CD4-positive, alpha-beta T cell treated with Interferon alpha-2 for 1 hour (primary cell): Measurements from ENCODE around the gene EIF4A2.
"Not testable (repeated sequence)": the region's sequence is repeated elsewhere in the genome, so short reads cannot be mapped to it uniquely, and the experiment has no call there.

ENCODE experiments used
- DNase-seq, 2 donors: peaks; one replicate each; pipeline ENCODE4 v3.0.0-alpha.2; 2020 to 2022

Gene EIF4A2

DNA sequence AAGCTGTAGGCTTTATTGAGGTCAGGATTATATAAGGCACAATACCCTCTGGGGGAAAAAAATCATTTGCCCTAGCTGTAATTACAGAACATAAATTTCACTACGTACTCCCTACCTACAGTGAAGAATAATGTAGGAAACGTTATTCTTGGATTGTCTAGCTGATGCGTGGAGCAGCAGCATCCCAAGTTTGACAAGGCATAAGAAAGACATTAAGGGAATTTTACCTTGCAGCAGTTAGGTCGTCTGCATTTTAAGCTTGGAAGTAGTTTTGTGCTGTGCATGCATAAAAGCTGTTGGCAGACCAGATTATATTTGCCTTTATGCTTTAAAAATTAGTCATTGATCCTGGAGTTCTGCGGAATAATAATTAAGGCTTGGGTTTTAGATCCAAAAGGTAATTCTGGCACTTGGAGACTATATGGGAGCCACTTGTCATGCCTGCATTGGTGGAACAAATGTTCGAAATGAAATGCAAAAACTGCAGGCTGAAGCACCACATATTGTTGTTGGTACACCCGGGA, 2.2 kb downstream of the EIF4A2 start:
- no peak for DNase-seq

DNA sequence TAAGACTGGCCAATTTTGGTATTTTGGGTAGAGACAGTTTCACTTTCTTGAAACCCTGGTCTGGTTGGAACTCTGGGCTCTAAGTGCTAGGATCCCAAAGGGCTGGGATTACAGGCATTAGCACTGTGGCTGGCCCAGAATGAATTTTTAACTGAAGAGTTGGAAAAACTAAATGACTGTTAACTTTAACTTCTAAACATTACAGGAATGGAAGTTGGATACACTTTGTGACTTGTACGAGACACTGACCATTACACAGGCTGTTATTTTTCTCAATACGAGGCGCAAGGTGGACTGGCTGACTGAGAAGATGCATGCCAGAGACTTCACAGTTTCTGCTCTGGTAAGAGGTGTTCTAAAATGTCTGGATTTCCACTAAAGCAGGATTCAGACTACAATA, 3.5 kb downstream of the EIF4A2 start:
- DNase-seq = no peak

DNA sequence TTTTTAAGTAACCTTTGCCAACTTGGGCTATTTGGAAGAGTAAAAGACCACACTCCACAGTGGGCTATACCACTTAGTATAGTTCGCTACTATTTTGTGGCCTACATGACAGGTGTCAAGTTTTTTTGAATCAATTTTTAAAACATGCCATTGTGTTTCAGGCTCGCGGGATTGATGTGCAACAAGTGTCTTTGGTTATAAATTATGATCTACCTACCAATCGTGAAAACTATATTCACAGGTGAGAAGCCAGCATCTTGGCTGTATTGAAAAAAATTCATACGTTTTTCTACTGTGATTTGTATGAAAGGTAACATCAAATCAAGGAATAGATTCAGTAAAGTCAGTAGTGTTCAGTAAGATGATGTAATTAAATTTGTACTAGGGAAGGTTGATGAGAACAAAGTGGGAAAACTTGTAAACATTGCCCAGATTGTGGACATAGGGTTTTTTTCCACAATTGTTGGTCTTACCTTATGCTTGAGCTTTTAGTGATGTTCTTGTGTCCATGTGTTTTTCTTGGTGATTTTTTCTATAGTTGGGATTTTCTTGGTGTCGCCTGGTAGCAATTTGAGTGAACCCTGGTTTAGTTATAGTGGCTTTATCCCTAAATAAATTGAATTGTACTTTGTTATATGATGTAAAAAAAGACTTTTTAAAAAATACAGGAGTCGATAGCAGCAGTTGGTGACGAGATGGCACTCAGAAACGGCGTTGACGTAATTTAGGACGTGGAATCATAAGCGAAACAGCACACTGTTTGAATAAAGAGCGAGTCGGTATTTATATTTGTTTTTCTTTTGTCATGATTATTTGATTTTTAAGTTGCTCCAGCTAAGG, 4.5 kb downstream of the EIF4A2 start:
- peak in 1 of 2 donors; percentile 28 for DNase-seq

DNA sequence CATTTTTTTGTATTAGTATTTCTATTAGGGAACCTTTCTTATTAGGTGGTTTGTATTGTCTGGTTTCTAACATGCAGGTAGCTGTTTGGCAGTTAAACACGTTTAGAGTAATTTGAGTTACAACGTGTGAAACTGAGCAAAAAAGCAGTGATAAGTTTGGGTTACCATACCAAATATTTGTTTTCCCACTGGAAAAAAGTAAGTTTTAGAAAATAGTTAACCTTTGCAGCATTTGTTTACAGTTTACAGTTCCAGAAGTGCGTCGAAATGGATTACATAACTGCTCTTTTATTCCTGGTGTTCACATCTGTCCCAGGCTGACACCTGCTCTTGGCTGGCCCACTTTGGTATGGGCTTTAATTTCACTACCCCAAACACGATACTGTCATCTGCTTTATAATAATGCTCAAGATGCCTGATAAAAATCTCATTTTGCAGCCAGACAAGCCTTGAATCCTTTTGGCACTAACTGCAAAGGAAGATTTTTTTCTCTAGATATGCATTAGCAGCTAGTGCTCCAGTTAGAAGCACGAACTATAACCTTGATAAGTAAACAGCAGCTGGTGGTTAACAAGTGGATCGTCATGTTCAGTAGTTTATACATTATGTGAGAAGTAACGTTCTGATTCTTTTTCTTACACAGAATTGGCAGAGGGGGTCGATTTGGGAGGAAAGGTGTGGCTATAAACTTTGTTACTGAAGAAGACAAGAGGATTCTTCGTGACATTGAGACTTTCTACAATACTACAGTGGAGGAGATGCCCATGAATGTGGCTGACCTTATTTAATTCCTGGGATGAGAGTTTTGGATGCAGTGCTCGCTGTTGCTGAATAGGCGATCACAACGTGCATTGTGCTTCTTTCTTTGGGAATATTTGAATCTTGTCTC, 5.3 kb downstream of the EIF4A2 start:
- peak in 1 of 2 donors; percentile 28 for DNase-seq

DNA sequence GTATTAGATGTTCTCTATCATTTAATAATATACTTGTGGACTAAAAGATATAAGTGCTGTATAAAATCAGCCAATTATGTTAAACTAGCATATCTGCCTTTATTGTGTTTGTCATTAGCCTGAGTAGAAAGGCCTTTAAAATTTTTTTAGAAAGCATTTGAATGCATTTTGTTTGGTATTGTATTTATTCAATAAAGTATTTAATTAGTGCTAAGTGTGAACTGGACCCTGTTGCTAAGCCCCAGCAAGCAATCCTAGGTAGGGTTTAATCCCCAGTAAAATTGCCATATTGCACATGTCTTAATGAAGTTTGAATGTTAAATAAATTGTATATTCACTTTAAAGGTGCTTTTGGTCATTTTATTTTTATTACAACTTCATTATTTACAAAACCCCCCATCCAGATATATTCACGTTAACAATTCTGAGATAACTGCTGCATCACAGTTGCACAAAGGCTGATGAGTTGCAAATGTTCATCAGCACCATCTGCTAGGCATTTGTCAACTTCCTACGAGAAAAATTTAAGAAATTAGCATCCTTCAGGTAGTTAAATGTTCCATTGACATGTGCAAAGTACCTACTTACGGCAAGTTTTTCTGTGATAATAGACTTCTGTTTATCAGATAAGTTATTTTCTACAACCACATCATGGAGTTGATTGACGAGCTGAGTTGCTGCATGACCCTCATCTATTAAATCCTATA, 6.3 kb downstream of the EIF4A2 start:
- DNase-seq = no peak

DNA sequence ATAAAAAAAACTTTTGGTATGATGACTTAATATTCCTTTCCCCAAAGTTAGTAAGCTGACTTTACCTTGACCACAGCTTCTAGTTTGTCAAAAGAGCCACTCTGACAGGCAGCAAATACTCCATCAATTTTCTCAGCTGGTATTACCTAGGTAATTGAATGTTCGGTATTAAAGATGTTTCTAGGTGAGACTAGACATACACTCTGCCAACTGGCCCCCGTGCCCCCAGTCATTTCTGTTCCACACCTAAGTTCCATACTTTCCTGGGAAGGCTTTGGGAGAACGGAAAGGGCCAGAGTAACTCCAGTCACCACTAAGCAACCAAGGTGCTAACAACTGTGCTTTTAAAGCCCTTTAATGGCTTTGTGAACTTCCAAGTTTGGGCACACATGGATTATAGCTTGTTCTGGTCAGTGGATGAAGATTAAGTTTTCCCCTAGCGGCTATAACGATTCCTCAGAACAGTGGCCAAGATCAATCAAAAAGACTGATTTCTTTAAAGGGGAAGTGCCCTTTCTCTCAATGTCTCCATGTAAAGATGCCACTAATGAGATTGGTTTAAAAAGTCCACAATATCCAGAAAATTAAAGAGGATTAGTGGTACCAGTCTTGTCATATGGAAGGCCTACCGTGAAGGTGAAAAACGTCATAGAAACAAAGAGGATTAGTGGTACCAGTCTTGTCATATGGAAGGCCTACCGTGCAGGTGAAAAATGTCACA, 7.0 kb downstream of the EIF4A2 start:
- peak in 1 of 2 donors; percentile 31 for DNase-seq

DNA sequence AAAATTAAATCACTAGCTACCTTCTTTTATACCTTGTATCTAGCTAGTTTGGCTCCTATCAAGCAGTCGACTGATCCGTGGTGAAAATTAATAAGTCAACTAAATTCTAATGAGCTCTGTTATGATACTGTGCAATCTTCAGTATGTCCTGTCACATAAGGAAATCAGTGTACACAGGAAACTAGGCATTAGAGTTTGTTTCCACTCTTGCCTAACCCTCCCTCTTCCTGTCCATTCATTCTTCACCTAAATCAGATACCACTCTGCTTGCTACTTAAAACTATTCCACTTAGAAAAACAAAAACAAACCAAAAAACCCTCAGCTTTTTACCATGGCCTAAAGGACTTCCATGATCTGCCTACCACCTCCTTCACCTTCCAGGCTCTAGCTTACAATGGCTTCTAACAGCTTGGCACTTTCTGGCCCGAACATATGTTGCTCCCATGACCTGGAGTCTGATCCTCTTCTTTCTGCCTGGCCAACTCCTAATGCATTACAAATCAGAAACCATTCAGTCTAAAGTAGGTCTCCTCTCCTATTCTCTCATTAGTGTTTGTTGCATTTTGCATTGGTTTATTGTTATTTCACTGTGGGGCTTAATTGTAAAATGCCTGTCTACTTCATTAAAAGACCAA, 15.0 kb downstream of the EIF4A2 start:
- DNase-seq = no peak

DNA sequence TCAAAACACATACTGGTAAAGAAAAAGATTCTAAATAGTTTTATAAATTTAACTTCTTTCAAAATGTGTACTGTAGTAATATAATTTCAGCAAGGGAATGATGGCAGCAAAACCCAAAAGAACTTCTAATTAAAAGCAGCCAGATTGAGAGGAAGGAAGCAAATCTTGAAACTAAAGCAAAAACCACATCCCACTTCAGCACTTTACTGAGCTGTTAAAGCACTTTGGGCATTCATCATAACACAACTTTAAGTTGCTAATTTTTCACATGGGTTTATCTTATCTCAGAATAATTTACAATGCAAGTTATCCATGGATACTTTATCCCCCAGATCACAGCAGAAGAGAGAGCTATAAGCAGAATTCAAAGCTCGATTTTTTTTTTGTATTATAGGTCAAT, 16.9 kb downstream of the EIF4A2 start:
- no peak for DNase-seq

DNA sequence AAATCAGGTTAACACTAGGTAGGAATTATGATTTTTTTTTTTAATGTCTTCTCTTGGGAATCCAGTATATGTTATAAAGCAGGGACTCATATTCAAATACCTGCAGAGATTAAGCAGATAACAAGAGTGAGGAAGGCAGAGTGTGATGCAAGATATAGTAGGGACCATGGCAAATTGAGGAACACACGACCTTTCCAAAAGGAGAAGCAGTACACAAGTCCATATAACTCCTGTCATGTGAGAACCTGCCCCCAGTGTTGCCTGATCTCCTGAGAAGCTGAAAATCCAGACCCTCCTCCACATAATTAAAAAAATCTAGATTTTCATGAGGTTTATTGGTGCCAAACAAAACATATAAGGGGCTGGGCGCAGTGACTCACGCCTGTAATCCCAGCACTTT, 19.3 kb downstream of the EIF4A2 start:
- DNase-seq = no peak

DNA sequence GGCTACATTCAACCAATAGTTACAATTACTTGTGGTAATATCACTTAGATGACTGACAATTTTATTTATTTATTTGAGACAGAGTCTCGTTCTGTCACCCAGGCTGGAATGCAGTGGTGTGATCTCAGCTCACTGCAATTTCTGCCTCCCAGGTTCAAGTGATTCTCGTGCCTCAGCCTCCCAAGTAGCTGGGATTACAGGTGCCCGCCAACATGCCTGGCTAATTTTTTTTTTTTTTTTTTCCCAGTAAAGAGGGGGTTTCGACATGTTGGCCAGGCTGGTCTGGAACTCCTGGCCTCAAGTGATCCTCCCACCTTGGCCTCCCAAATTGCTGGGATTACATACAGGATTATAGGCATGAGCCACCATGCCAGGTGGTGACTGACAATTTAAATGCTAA, 20.1 kb downstream of the EIF4A2 start:
- DNase-seq = not testable (repeated sequence)

DNA sequence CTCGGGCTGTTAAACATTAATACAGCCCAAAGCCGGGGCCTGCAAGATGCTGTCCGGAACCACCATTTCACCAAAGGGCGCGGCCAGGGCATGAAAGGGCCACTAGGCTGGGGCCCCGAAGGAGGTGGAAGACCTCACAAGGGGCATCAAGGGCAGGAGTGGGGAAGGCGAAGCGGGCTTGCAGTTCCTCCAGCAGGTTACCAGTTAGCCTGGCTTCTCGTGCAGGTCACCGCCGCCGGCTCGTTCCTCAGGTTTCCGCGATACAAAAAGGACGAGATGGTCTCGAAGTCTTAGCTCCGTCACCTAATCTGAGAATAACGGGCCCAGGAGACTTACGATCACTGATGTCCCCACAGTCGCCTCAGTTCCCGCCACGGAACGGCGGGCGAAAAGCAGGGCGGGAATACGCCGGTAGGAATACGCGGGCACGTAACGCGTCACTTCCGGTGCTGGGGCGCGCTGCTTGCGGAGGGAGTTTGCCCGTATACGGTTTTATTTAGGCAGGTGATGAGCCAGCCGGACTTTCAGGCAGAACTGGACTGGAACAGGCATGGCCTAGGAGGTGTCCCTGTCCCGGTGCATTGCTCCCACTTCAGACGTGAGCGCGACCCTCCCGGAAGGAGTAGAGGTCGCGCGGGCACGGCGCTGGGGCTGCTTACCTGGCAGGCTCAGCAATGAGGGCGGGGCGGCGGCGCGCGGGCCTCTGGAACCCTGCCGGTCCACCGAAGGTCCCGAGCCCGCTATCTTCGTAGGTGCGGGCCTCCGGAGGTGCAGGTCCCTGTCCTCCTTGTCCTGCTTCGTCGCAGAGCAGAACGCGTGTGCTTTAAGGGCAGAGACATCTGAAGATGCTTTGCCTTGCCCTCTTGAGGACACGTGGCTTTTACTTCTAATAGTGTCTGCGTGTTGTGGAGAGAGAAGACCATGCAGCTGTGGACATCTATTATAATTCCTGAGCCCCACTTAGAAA, 23.0 kb downstream of the EIF4A2 start, which contains the start of gene RFC4:
Gene RFC4 (minus strand): TSS at position 394 of the 967 bp plus-strand sequence. CDS start 1,769 bp downstream, outside the sequence.
- DNase-seq = peak; percentile 72 to 84

DNA sequence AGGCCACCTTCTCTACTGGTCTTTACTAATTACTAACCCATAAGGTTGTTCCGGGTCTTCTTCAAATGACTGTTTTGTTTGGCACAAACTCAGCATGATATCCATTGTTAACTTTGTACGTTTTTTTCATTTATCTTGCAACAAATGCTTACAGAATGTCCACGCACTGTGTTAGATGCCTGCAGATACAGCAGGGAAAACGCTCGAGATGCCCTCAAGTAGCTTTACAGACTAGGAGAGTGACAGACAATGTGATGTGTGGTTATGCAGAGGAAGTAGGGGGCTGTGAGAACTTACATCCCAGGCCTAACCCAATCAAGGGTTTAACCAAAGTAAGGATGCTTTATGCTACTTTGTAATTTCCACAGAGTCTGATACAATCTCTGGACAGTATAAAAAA, 23.9 kb downstream of the EIF4A2 start:
- no peak for DNase-seq

DNA sequence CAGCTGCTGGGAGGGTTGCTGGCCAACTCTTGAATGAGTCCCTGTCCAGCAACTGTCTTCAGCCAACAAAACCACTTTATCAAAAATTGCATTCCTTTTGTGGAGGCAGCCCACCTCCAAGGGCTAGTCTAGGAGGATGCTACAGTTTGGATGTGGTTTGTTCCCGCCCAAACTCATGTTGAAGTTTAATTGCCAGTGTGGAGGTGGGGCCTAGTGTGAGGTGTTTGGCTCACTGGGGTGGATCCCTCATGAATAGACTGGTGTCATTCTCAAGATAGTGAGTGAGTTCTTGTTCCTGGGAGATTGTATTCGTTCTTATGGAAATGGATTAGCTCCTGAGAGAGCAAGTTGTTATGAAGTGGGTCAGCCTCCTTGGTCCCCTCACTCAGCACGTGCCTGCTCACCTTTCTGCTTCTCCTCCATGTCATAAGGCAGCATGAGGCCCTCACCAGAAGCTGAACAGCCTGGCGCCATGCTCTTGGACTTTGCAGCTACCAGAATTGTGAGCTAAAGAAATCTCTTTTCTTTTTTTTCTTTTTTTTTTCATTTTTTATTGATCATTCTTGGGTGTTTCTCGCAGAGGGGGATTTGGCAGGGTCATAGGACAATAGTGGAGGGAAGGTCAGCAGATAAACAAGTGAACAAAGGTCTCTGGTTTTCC, 27.1 kb downstream of the EIF4A2 start:
- DNase-seq = no peak

DNA sequence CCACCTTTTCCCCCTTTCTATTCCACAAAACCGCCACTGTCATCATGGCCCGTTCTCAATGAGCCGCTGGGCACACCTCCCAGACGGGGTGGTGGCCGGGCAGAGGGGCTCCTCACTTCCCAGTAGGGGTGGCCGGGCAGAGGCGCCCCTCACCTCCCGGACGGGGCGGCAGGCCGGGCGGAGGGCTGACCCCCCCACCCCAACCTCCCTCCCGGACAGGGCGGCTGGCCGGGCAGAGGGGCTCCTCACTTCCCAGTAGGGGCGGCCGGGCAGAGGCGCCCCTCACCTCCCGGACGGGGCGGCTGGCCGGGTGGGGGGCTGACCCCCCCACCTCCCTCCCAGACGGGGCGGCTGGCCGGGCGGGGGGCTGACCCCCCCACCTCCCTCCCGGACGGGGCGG, 27.9 kb downstream of the EIF4A2 start:
- DNase-seq = not testable (repeated sequence)

DNA sequence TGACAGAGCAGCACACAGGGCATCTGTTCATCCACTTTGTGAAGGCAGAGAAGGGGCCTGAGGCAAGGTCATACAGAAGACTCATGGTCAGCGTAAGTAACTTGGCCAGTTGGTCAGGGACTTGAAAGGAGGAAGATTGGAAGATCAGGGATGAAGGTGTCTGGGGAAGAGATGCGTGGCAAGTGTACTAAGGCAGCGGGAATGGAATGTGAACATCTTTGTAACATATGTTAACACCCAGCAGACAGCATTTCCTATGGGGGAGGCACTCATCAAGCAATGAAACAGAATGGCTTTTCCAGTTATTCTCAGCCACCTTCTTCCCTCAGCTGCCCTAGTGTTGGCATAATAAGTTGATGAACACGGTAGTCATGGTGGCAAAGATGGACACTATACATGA, 30.7 kb downstream of the EIF4A2 start:
- no peak for DNase-seq

DNA sequence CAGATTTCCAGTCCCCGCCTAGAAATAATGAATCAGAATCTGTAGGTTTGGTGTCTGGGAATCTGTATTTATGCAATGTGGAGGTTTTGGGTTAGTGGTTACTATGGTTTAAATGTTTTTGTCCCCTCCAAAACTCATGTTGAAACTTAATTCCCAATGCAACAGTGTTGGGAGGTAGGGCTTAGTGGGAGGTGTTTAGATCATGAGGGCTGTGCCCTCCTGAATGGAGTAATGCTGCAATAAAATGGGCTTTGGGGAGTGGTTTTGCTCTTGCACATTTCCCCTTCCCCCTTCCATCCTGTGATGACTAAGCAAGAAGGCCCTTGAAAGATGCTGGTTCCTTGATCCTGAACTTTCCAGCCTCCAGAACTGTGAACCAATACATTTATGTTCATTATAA, 32.1 kb downstream of the EIF4A2 start:
- no peak for DNase-seq

DNA sequence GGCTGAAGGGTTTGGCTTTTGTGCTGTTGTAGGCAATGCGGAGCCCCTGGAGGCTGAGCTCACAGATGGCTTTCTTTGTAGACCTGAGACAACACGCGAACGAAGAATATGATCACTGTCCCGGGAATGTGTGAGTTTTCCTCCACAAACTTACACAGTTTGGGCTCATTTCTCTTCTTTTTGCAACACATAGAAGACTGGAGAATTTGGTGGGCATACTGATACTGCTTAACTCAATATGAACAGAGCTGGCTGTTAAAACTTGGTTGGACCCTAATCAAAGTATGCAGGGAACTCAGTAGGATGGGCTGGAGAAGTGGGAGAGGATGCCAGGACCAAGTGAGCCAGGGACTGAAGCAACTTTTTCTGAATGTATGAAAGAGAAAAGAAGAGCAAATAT, 35.1 kb downstream of the EIF4A2 start:
- DNase-seq = no peak

DNA sequence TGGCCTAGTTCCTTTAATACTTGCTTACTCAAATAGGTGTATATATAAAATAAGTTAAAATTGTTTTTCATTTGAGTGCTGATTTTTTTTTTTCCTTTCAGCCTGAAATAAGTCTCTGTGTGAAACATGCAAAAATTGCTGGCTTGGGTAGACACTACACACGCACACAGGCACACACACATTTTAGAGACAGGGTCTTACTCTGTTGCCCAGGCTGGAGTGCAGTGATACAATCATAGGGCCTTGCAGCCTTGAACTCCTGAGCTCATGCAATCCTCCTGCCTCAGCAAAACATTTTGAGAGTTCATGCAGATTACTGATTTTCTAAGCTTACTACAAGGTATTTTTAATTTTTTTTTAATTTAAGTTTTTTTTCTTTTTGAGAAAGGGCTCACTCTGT, 35.6 kb downstream of the EIF4A2 start:
- DNase-seq = no peak

DNA sequence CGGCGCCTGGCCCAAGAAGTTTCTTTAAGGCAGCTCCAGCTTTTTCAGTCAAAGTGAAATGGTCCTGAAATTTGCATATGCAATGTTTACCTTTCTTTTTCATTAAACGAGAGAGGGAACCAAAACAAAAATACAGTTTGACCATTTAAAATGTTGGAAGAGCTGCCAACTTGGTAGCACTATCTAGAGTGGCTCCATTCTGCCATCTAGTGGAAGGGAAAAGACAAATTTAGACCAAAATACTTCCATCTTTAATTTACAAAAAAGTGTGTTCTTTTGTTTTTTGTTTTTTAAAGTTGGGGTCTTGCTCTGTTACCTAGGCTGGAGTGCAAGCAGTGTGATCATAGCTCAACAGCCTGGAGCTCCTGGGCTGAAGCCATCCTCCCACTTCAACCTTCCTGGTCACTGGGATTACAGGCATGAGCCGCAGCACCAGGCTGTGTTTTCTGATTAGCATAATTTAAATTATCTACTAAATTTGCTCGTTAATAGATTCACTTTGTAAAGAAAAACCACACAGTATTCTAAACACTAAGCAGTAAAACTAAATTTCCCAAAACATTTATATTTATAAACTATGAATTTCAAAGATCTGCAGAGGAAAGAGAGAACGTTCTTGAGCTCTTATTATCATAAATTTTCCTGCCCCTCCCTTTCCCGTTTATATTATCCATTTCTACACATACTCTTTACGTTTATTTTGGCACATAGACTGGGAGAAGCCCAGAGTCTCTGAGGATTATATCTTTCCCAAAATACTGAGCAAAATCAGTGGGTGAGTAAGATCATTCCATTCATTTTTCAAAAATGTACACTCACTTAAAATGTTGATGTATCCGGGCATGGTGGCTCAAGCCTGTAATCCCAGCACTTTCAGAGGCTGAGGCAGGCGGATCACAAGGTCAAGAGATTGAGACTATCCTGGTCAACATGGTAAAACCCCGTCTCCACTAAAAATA, 38.3 kb downstream of the EIF4A2 start:
- DNase-seq = peak; percentile 16 to 68
